VCaP (cell line): ENCODE results near the gene C3orf20.

Experiments
- H3K27ac ChIP-seq: fragments of 450-650 bp; 2 replicates; pipeline ENCODE4 v1.5.1; 2017
- CTCF ChIP-seq: fragments of 450-650 bp; conservative IDR thresholded peaks from 2 replicates; pipeline ENCODE4 v1.5.1; 2017; ENCODE audit warnings: mild to moderate bottlenecking, moderate library complexity

Gene C3orf20

DNA sequence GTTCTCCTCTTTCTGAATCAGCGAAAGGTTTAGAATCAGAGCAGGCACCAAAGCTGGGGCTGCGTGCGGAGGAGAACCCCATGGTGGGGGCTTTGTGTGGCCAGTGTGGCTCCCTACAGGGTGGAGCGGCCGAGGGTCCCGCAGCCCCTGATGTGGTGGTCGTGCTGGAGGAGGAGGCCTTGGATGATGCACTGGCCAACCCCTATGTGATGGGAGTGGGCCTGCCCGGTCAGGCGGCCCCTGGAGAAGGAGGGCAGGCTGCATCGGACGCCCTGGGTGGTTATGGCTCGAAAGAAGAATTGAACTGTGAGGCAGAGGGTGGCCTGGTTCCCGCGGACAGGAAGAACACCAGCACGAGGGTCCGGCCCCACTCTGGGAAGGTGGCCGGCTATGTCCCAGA, 145.2 kb downstream of the C3orf20 start:
- no peak for TF ChIP-seq CTCF
- H3K27ac ChIP-seq, result no peak overlapping the region

- TF ChIP-seq CTCF, result no peak
- H3K27ac ChIP-seq, result no peak overlapping the region
Observed at GRCh38 chr3:14821151-14821550, 146.2 kb downstream of the C3orf20 start.

- TF ChIP-seq CTCF, result no peak
- peak overlapping the region; percentile 74 for H3K27ac ChIP-seq
Observed at GRCh38 chr3:14822134-14822533, 147.2 kb downstream of the C3orf20 start.
